GM19043 (cell line): ENCODE results near the gene CDH1.

Experiments
- ATAC-seq: cut with Tn5 transposase; IDR thresholded peaks from one replicate; pipeline ENCODE4 v1.9.1; 2021; ENCODE audit warnings: low read depth; ENCODE audit not compliant: unreplicated experiment

Gene CDH1

GRCh38 chr16:68731637-68732036, 5.5 kb upstream of the CDH1 start:
- ATAC-seq: no peak

GRCh38 chr16:68732042-68732680, 4.9 kb upstream of the CDH1 start:
- ATAC-seq: no peak

- ATAC-seq: no peak
These were observed 4.2 kb upstream of the CDH1 start for GRCh38 chr16:68732741-68733399.

DNA sequence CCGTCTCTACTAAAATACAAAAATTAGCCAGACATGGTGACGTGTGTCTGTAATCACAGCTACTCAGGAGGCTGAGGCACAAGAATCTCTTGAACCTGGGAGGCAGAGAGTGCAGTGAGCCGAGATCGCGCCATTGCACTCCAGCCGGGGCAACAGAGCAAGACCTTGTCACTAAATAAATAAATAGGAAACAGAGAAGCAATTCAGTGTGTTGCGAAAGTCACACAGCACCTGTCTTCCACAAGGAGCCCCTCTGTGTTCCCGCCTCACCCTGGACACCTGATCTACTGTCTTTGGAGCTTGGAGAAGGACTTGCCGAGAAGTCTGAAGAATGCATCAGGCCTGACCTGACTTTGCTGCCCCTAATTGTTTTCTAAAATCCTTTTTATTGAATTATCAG, 3.5 kb upstream of the CDH1 start:
- ATAC-seq: no peak

- ATAC-seq: no peak
These were observed 2.3 kb upstream of the CDH1 start for GRCh38 chr16:68734782-68735181.

GRCh38 chr16:68736561-68736960, 531 bp upstream of the CDH1 start:
- ATAC-seq: no peak

DNA sequence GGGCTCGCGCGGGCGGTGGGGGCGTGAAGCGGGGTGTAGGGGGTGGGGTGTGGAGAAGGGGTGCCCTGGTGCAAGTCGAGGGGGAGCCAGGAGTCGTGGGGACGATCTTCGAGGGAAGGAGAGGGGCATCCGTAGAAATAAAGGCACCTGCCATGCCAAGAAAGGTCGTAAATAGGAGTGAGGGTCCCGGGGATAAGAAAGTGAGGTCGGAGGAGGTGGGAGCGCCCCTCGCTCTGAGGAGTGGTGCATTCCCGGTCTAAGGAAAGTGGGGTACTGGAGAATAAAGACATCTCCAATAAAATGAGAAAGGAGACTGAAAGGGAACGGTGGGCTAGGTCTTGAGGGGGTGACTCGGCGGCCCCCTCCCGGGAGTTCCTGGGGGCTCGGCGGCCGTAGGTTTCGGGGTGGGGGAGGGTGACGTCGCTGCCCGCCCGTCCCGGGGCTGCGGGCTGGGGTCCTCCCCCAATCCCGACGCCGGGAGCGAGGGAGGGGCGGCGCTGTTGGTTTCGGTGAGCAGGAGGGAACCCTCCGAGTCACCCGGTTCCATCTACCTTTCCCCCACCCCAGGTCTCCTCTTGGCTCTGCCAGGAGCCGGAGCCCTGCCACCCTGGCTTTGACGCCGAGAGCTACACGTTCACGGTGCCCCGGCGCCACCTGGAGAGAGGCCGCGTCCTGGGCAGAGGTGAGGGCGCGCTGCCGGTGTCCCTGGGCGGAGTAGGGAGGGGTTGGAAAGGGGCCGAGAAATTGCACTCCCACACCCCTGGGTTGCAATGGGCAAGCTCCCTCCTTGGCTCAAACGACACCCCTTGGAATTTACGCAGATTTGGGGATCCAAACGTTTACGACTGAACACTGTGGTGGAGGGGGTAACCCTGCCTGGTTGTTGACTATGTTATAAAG, 888 bp downstream of the CDH1 start:
- no peak for ATAC-seq

DNA sequence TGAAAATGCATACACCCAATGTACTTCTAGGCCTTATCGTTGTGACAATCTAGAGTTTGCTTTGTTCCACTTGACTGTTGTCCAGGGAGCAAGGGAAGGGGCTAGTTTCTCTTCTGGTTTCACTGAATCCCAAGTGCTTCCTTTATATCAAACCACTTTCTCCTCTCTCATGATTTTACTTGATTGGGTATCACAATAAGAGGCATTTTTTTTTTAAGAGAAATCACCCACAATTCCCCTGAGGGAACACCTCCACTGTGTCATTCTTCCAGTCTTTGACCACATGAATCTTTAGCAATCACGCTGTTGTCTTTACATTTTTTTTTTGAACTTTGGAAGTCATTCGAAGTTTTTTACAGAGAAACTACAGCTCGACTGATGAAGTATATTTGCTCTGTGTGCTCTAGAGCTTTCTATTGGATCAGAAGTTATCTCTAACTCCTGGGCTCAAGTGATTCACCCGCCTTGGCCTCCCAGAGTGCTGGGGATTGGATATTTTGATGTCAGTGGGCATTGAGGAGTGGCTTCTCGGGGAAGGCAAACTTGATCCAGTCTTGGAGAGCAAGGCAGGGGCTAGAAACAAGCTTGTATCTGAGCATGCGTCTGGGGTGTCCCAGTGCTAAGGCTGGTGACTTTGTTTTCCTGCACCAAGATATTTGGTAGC, 3.0 kb downstream of the CDH1 start:
- no peak for ATAC-seq

DNA sequence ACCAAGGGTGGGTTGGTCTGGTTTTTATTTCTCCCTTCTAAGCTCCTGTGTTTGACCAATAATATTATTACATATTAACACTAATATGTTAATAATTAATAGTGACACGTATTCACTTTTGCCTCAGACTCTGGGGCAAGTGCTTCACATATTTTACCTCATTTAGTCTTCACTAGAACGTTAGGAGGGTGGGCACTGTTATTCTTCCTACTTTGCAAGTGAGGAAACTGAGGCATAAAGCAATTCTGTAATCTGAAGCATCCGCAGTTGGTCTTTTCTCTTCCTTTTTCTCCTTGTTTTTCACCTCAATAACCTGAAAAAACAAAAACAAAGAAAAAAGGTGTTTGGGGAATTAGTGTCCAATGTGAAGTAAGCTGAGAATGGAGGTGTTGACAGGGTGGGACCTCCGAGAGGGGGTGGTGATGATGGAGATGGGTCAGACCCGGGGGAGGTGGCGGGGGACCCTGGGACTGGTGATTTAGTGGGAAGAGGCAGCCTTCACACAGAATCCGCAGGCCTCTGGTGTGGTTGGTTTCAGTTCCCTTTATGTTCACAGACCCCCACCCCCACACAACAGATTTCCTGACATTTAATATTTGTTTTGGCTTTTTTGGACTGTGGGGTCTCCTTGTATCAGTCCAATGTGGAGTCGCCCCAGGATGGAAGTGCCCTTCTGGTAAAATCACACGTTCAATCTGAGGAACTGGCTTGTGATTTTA, 3.7 kb downstream of the CDH1 start:
- no peak for ATAC-seq

DNA sequence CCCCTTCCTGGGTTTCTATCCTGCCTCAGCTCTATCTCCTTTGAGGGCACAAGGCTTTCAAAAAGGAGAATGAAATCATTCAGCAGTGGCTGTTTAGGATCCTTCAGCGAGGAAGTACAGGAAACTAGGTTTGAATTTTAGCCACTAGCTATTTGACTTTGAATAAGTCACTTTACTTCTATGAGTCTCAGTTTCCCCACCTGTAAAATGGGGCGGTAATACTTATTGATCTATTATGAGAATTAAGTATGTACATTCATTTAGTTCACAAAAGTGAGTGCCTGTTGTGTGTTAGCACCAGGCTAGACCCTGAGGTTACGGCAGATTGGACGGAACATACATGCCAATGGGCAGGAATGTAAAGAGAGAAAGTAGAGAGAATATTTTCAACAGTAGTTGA, 6.6 kb downstream of the CDH1 start:
- no peak for ATAC-seq

- ATAC-seq: no peak
These were observed 7.7 kb downstream of the CDH1 start for GRCh38 chr16:68744744-68745280.

DNA sequence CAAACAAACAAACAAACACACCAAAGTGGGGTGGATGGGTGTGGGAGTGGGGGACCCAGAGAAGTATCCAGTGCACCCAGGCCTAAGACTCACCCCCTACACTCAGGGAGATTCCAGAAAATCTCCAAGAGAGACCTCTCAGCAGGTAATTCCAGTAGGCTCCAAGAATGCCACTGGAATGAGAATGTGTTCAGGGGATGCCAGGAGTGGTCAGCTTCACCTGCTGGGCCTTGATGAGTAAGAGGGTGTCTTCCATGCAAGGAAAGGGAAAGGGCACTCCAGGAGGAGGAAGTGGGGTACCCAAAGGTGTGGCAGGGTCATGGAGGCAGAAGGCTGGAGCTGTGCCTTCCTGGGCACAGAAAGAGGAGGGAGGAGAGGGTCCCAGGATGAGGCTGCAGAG, 9.9 kb downstream of the CDH1 start:
- no peak for ATAC-seq

DNA sequence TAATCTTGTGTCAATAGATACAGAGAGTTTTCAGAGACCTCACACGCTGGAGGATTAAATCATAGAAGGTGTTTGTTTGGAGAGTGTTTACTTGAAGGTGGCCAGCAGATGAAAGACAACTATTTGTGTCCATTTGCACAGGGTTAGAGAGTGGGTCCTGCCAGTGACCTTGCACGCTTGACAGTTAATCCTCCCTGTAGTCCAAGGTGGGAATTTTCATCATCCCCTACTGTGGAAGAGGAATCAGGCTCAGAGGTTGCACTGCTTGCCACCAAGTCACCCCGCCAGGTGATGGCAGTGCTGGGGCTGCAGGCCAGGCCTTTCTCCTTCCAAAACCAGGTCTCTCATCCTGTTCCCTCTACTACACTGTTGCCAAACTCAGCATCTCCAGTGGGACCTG, 12.3 kb downstream of the CDH1 start:
- no peak for ATAC-seq

DNA sequence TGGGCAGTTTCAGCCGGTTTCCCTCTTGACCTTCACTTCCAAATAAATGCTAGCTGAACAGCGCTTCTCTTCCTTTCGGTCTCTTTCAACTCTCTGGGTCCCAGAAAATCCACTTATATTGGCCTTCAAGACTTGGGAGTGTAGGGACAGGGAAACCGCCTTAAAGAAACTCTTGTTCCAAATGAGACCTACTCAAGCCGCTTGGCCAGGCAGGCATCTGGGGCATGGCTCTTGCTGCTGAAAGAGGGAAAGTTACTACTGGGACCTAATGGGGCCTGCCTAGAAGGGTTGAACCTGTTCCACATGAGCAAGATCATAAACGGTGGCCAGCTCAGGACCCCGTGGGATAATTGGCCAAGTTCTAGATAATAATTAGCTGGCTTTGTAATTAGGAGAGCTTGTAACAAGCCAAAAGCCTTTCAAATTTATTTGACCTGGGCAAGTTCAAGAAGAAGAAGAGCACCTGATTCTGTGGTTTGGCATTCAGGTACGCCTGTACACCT, 13.2 kb downstream of the CDH1 start:
- no peak for ATAC-seq

GRCh38 chr16:68751160-68751559, 14.1 kb downstream of the CDH1 start:
- no peak for ATAC-seq

- ATAC-seq: no peak
These were observed 15.5 kb downstream of the CDH1 start for GRCh38 chr16:68752602-68753001.

- ATAC-seq: no peak
These were observed 17.1 kb downstream of the CDH1 start for GRCh38 chr16:68754084-68754792.

- ATAC-seq: peak; percentile 64
These were observed 19.3 kb downstream of the CDH1 start for GRCh38 chr16:68756239-68756915.

DNA sequence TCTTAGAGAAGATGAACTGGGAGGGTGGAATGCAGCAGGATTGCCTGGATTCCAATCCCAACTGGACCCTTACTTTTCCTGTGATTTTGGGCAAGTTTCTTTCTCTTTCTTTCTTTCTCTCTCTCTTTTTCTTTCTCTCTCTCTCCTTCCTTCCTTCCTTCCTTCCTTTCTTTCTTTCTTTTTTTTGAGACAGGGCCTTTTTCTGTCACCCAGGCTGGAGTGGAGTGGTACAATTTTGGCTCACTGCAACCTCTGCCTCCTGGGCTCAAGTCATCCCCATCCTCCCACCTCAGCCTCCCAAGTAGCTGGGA, 20.5 kb downstream of the CDH1 start:
- no peak for ATAC-seq
